ENCODE data around the gene TSTD1.
A peak's percentile ranks its signal among the peaks of the same experiment; 100 is the strongest.
"Not testable (repeated sequence)": the region's sequence is repeated elsewhere in the genome, so short reads cannot be mapped to it uniquely, and the experiment has no call there.

The TSTD1 gene

GRCh38 chr1:161068306-161069234, 29.8 kb upstream of the TSTD1 start:
- no peak for DNase-seq

GRCh38 chr1:161066694-161067093, 27.9 kb upstream of the TSTD1 start:
- DNase-seq: no peak

GRCh38 chr1:161065681-161066080, 26.9 kb upstream of the TSTD1 start:
- not testable (repeated sequence) for DNase-seq

- not testable (repeated sequence) for DNase-seq
Measured at GRCh38 chr1:161063936-161064335, 25.2 kb upstream of the TSTD1 start.

- no peak for DNase-seq
Measured at GRCh38 chr1:161061419-161061818, 22.7 kb upstream of the TSTD1 start.

- DNase-seq: no peak
Measured at GRCh38 chr1:161059293-161059692, 20.5 kb upstream of the TSTD1 start.

GRCh38 chr1:161054805-161055204, 16.0 kb upstream of the TSTD1 start:
- DNase-seq: no peak

- DNase-seq: no peak
Measured at GRCh38 chr1:161054232-161054631, 15.5 kb upstream of the TSTD1 start.

GRCh38 chr1:161052899-161053298, 14.1 kb upstream of the TSTD1 start:
- no peak for DNase-seq

- DNase-seq: no peak
Measured at GRCh38 chr1:161051219-161051618, 12.5 kb upstream of the TSTD1 start.

- no peak for DNase-seq
Measured at GRCh38 chr1:161048949-161049722, 10.4 kb upstream of the TSTD1 start.

GRCh38 chr1:161047436-161048420, 9.0 kb upstream of the TSTD1 start:
- no peak for DNase-seq

GRCh38 chr1:161046605-161047228, 8.0 kb upstream of the TSTD1 start:
- DNase-seq: no peak

- DNase-seq: peak; percentile 99
Measured at GRCh38 chr1:161045736-161046604, 7.2 kb upstream of the TSTD1 start, which contains the start of gene USF1. Gene USF1 (minus strand): TSS chr1:161045977. CDS start chr1:161043275, 2,702 bp downstream.

- peak; percentile 91 for DNase-seq
Measured at GRCh38 chr1:161044908-161045735, 6.4 kb upstream of the TSTD1 start.

- DNase-seq: no peak
Measured at GRCh38 chr1:161044535-161044907, 5.8 kb upstream of the TSTD1 start.

GRCh38 chr1:161039546-161039945, 782 bp upstream of the TSTD1 start:
- DNase-seq: no peak

GRCh38 chr1:161039154-161039545, 386 bp upstream of the TSTD1 start:
- DNase-seq: peak; percentile 12

- peak; percentile 47 for DNase-seq
Measured at GRCh38 chr1:161037661-161038522, 872 bp downstream of the TSTD1 start.

Data from eye (tissue), 1 donor.